ENCODE data around the gene ZNF117. TPM values are rescaled to one million over a fixed set of nuclear protein-coding genes. Genes with fewer than 3 reads are reported as not detected.

Gene ZNF117
- total and polyA plus RNA-seq, 2 of the 8 experiments (the other 6 are each of a cell fraction or from before 2014, with no cell fraction given) = 2.9 to 13.0 TPM

GRCh38 chr7:64938540-64938939, 52.3 kb downstream of the ZNF117 start:
- Histone ChIP-seq H3K23ac (ENCODE audit: insufficient read length) (no peak overlapping the region), H3K56ac (replicated peaks; ENCODE audit: insufficient read length, low read depth, low read length) (no peak overlapping the region), H4K5ac (ENCODE audit: insufficient read length, low read depth, low read length) (no peak overlapping the region), H2BK120ac (replicated peaks; ENCODE audit: low read depth, low read length) (no peak overlapping the region), H3K4me2 (ENCODE audit: insufficient read depth in 1 of 2, low read depth in 2 of 2, low read length in 2 of 2) (no peak overlapping the region), H3K4ac (replicated peaks; ENCODE audit: insufficient read length, low read depth, low read length) (no peak overlapping the region), H3K9me3 (ENCODE audit: insufficient read depth in 2 of 2, low read depth in 1 of 2, low read length in 1 of 2) (no peaks in the 10 kb centered on the region), H3K9ac (replicated peaks in 1 of 4; ENCODE audit: extremely low read depth in 1 of 4, low read depth in 3 of 4, low read length in 3 of 4) (no peak overlapping the region), H2BK12ac (ENCODE audit: low read depth, low read length) (no peak overlapping the region), H2BK5ac (ENCODE audit: low read depth, low read length) (no peak overlapping the region), H3K79me2 (ENCODE audit: control insufficient read depth in 1 of 2, insufficient read depth in 2 of 2, low read length in 2 of 2) (no peaks in the 10 kb centered on the region), H3K79me1 (ENCODE audit: low read depth, low read length) (no peaks in the 10 kb centered on the region), H2AK5ac (ENCODE audit: low read depth, low read length) (no peak overlapping the region), H3K27ac (ENCODE audit: low read depth, low read length) (no peak overlapping the region), H4K8ac (ENCODE audit: extremely low read depth, insufficient read depth, low read length) (no peak overlapping the region), H3K4me1 (replicated peaks in 1 of 4; ENCODE audit: control insufficient read depth in 3 of 4, insufficient read depth in 4 of 4, low read length in 3 of 4) (no peaks in the 10 kb centered on the region), H4K91ac (replicated peaks; ENCODE audit: insufficient read length, low read length) (no peak overlapping the region), H3K14ac (ENCODE audit: insufficient read length) (no peak overlapping the region), H2AFZ (ENCODE audit: low read length) (no peak overlapping the region), H3K18ac (ENCODE audit: extremely low read depth, low read length) (no peak overlapping the region), H3K36me3 (ENCODE audit: control insufficient read depth in 2 of 4, insufficient read depth in 4 of 4, low read length in 3 of 4) (no peaks in the 10 kb centered on the region), H3K23me2 (ENCODE audit: low read depth, low read length) (no peaks in the 10 kb centered on the region), H4K20me1 (replicated peaks in 1 of 2; ENCODE audit: control insufficient read depth in 1 of 2, insufficient read depth in 2 of 2, low read length in 2 of 2) (peaks cover 0 to 2% of the 10 kb centered on the region in 2 experiments), H2BK20ac (ENCODE audit: low read length) (no peak overlapping the region), H3K4me3 (ENCODE audit: extremely low read depth in 1 of 4, insufficient read depth in 2 of 4, low read depth in 3 of 4, low read length in 4 of 4) (no peak overlapping the region), H2BK15ac (ENCODE audit: low read length) (no peak overlapping the region), H3K27me3 (replicated peaks in 1 of 4; ENCODE audit: control insufficient read depth in 3 of 4, extremely low read depth in 1 of 4, insufficient read depth in 3 of 4, low read length in 3 of 4) (no peaks in the 10 kb centered on the region)
- 89% methylated on average over 1 of the region's 1 CpG; no CpG with 5 or more reads in 1 of the 2 experiments for WGBS, 2 experiments (ENCODE audit: extremely low coverage in 1 of 2, insufficient coverage in 1 of 2, insufficient read length in 1 of 2, insufficient replicate concordance in 2 of 2, low coverage in 1 of 2, low lambda C conversion rate in 2 of 2, missing lambda C conversion rate in 1 of 2)
- no peak for FAIRE-seq
- DNase-seq (ENCODE audit: low read depth in 1 of 2, low spot score in 2 of 2) = no peak
- CTCF ChIA-PET (ENCODE audit: partially characterized antibody) = interaction anchor here (0.5 to 1.4 kb wide), 3 partner anchors 13 to 101 kb away, joined by 3 to 8 read pairs (median 3); no protein-coding TSS in a partner anchor
- POLR2A ChIA-PET (ENCODE audit: partially characterized antibody) = interaction anchor here (1.2 kb wide), 1 partner anchor 35 kb away, joined by 4 read pairs; the partner anchor contains the start of gene ZNF273
- TF ChIP-seq YY1 (IDR thresholded peaks at IDR 0.05; ENCODE audit: low read depth, low read length) (no peak), RXRA (IDR thresholded peaks at IDR 0.05; ENCODE audit: insufficient read depth, low read depth, low read length) (no peak), TAF7 (optimal IDR thresholded peaks at IDR 0.05; ENCODE audit: borderline replicate concordance, low read depth, low read length) (no peak), GABPA (IDR thresholded peaks at IDR 0.05; ENCODE audit: borderline replicate concordance, insufficient read depth, low read length) (no peak), BCL11A (IDR thresholded peaks at IDR 0.05; ENCODE audit: low read depth in 2 of 2, low read length in 2 of 2) (no peak), MAX (IDR thresholded peaks at IDR 0.05) (no peak), SRF (IDR thresholded peaks at IDR 0.05; ENCODE audit: low read depth, low read length) (no peak), SP2 (IDR thresholded peaks at IDR 0.05; ENCODE audit: low read length) (no peak), ATF3 (IDR thresholded peaks at IDR 0.05; ENCODE audit: insufficient read depth, low read depth, low read length) (no peak), CBX5 (IDR thresholded peaks at IDR 0.05; ENCODE audit: low read depth, low read length) (no peak), POLR2A (IDR thresholded peaks at IDR 0.05; ENCODE audit: control extremely low read depth in 1 of 2, low read depth in 2 of 2, low read length in 2 of 2) (no peak), SIRT6 (IDR thresholded peaks at IDR 0.05; ENCODE audit: low read length) (no peak), E2F6 (IDR thresholded peaks at IDR 0.05) (no peak), KDM1A (IDR thresholded peaks at IDR 0.05; ENCODE audit: borderline replicate concordance, low read length) (no peak)
